Measurements from ENCODE around the gene TRPC4. TPM values are rescaled to one million over a fixed set of nuclear protein-coding genes. Genes with fewer than 3 reads are reported as not detected.
A peak's percentile ranks its signal among the peaks of the same experiment; 100 is the strongest.

TRPC4 gene
- total RNA-seq, 1 experiment from 2014 or later = 0.26 TPM

DNA sequence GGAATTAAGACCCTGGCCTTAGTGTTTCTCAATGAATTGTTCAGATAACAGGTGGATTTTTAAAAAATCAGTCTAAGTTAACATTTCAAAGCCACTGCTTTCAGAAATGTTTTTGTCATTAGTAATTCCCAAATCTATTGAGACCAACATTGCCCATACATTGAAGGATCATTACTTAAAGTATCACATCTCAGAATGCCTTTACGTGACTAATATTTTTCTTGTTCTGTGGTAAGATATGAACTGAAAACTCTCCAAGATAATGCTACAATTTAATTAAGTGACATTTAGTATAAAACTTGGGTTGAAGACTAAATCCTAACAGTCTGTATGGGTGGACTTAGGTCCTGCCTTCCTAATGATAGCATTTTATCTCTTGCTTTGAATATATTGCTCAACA, 211.6 kb downstream of the TRPC4 start:
- DNase-seq (ENCODE audit: low spot score) = peak; percentile 5

DNA sequence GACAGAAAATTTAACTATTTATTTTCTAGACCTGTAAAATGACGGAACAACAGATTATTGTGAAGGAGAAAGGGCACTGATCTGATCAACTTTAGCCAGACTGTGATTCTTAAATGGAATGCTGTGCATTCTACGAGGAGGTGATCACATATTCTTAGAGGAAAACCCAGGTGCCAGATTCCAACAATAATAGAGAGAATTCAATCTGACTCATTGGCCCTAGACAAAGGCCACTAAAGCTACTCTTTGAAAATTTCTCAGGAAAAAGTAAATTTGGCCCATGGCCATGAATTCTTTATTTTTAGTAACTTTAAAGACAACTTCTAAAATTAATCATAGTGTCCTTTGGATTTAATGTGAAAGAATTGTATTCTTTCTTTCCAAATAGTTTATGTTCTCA, 212.4 kb downstream of the TRPC4 start:
- DNase-seq (ENCODE audit: low spot score) = peak; percentile 85

DNA sequence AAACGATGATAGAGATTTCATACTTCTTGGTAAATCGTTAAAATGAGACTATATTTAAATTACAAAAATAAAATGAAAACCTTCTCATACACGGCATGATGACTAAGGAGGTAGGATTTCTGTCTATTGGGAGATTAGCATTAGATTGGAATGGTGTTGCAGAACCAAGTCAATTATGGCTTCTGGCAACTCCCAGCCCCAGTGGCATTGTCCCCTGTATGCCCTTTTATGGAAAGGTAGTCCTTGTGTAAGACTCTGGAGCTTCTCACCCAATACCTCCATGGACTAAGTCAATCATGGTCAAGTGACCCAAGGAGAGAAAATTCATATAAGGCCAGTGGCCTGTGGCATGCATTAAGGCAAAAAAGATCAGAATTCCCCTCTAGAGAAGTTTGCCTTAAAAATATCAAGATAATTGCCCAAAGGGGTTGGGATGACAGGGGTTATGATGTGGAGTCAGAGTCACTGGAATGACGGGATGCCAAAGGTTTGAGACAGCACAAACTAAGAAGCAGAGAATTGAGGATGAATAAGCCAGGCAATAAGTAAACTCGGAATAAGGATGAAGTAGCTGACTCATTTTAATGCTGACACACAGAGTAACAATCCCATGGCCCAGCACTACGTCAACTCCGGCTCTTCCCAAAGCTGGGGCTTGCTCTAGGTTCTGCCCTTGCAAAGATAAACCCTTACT, 213.2 kb downstream of the TRPC4 start:
- peak; percentile 97 for DNase-seq (ENCODE audit: low spot score)

DNA sequence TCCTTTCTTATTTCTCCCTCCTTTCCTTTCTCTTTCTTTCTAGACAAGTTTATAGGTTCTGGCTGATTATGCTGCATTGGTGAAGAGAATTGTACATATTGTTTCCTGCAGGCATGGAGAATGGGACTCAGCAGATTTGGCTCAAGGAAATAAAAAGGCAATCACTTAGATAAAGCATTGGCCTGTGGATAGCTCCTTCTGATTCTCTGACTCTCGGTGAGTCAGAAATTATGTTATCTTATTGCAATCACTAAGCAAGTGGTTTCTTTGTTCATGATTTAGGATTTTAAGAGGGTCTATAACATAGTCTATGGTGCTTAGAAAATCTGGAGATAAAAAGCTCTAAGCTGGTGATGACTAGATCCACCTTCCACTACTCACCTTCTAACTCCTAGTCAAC, 217.0 kb downstream of the TRPC4 start:
- DNase-seq (ENCODE audit: low spot score) = peak; percentile 31

DNA sequence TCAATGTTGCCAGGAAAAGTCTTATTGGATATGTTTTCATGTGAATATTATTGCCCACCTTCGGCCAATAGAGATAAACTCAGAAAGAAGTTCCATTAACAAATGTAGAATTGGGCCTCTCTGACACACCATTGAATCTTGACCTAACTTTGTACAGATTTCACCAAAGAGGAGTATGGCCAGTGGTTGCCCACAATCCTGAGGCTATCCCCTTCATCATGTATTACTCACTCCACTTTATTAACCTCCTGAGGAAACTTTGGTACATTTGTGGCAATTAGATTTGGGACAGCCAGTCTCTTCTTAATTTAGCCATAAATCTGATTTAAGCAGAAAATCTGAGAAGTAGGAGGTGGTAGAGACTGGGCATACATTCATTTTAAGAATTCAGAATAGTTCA, 217.7 kb downstream of the TRPC4 start:
- DNase-seq (ENCODE audit: low spot score) = peak; percentile 20

DNA sequence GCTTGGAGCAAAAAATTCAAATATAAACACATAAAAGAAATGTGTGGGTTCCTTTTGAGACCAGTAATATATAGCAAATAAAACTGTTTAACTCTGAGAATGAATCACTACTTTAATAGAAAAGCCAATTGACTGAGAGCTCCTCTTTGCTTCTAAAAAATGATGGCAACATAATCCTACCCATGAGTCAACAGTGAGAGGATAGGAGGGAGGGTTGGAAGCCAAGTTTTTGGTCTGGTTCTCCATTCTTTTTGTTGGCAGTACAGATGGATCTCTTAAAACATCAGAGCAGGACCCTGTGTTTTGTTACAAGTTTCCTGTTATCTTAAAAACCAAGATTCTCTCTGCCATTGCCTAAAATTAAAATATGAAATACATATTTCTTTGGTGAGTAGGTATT, 221.0 kb downstream of the TRPC4 start:
- DNase-seq (ENCODE audit: low spot score) = peak; percentile 49

DNA sequence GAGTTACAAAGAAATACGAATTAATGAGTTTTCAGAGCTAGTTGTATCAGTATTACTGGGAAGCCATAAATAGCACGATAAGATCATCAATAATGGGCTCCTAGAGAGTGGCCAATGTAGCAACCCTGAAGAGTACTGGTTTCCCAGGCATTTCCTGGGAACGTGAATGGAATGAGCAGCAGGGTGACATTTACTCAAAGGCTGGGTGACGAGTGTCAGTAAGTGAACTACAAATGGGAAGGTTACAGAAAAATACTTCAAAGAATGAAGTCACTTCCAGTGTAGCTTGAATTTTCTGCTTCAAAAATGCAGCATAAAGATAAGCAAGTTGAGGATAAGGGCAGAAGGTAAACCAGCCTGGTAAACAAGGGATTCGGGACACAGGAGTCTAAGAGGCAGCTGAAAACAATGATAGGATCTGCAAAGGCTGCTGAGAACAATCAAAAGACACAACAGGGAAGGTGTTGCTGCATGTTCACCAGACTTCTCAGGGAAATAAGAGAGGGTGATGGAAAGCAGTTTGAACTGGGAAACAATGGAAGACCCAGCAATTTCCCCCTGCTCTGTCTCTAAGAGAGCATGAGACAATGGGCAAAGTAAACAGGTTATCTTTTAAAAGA, 222.4 kb downstream of the TRPC4 start:
- no peak for DNase-seq (ENCODE audit: low spot score)

DNA sequence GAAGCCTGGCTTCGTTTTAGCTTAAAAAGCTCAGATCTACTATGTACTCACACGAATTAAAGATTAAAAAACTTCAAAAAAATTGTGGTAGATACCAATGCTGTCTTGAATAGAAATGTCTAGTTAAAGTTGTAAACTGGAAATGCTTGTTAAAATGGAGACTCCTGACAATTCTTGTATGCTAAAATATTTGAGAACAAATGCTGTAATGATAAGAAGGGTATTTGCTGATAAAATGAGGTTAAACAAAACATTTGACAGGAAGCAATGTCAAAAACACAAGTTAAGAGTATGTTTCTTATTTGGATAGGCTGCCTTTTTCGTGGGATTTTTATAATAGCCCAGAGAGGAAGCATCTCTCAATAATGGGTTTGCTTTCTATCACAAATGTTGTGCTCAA, 223.0 kb downstream of the TRPC4 start:
- no peak for DNase-seq (ENCODE audit: low spot score)

DNA sequence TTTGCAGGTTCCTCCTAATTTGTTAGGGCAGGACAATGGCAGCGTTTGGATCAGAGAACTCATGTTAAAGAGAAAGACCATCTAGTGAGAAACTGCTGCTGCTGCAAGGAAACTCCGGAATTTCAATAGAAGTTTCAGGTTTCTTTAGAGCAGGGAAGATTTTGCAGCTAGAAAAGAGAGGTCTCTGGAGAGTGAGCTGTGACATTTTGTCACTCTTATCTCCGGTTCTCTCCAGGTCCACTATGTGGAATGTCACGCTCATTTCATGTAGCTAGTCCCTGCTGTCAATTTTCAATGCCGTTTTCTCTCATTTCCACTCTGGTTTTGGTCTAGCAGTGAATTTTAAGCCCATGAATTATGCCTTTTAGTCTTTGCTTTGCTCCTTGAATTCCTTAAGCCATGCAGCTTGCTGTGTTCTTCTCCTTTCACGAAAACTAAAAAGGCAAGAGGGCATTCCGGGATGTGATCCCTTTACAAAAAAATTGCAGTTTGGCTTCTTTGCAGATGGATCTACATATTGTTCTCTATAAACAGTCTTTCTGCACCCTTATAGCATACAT, 224.3 kb downstream of the TRPC4 start:
- DNase-seq (ENCODE audit: low spot score) = no peak

DNA sequence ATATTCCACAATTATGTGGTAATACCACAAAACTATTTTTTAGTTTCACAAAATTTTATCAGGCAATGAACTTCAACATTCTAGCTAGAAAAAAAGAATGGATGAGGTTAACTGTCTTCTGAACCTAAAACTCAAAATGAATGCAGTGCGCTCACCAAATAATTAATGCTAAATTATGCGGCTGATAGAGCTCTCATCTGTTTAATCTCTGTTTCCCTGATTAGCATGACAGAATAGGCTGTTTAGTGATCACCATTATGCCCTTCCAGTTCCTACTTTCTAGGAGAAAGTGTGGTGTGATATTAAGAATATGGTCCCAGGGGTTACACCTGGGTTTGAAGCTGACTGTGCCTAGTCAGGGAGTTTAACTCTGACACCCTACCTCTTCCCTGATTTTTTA, 228.2 kb downstream of the TRPC4 start:
- DNase-seq (ENCODE audit: low spot score) = no peak

DNA sequence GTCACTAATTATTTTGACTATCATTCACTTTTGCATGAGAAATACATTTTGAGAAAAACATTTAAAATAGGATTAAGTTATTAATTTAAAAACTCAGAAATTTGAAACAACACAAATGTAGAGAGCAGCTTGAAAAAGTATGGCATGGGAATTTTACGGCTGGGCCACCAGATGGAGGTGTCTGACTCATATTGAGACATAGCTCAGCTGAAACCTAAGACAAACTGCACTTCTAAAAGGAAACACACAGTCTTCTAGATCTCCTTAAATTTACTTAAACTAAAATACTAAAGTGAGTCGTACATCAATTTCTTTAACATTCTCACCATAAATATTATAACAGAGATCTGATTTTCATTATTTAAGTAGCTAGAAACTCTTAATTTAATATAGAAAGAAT, 229.1 kb downstream of the TRPC4 start:
- DNase-seq (ENCODE audit: low spot score) = peak; percentile 71

DNA sequence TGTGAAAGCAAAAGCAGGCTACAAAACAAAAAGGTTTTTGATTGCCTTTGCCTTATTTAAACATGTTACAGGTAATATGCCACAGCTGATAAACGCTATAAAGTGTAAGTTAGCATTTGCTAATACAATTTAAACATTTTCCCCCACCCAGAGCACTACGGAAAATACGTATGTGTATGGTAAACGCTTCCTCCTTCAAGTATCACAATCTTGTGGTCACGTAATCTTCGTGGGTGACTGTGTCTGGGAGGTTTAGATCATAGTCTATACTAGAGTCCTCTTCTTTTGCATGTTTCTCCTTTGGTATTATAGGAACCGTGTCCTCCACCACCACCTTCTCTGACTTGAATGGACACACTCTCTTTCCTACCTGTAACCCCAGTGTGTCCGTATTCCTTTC, 232.9 kb downstream of the TRPC4 start:
- DNase-seq (ENCODE audit: low spot score) = no peak

DNA sequence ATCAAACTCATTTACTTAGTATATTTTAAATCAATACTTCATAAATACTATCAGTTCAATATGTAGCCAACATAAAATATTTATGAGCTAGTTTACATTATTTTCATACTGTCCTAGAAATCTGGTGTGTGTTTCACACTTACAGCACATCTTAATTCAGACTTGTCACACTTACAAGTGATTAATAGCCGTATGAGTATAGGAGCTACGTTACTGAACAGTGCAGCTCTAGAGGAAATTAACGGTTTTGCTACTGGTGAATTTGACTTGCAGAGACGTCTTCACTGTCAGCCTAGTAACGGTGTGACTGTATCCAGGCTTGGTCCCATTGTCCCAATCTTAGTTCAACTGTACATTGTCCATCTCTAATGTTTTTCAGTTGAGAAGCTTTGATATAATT, 237.3 kb downstream of the TRPC4 start:
- DNase-seq (ENCODE audit: low spot score) = no peak

DNA sequence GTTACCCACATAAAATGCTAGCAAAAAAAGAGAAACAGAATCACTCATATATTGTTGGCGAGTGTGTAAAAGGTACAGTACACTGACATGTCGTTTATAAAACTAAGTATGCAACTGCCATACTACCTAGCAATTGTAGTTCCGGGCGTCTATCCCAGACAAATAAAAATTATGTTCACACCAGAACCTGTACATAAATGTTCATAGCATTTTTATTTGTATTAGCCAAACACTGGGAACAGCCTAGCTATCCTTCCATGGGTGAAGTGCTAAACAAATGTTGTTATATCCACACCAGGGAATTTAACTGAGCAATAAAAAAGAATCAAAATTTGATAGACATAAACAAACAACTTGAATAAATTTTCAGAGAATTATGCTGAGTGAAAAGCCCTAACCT, 242.1 kb downstream of the TRPC4 start:
- no peak for DNase-seq (ENCODE audit: low spot score)

DNA sequence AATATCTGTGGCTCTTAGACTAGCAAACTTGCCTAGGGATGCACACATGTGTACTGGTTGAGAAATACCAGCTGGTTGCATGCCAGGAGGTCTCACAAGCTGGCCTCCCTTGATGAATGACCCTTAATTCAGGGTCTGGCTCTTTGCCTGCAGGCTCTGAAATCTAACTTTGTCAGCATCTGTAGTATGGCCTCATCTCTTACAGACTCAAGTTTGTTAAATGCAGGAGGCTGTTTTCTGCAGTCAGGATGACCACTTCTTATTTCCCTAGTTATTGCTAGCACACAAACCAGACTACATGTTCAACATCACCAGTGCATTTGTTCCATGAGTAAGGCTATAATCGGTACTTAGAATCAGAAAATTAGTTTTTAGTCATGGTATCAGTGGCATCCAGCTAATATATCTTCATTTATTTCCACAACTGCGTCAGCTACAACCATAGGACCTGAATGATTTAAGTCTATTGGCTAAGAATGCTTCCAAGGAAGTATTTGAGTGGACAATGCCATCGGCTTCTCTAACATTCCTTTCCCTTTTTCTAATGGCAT, 247.7 kb downstream of the TRPC4 start:
- DNase-seq (ENCODE audit: low spot score) = peak; percentile 18

DNA sequence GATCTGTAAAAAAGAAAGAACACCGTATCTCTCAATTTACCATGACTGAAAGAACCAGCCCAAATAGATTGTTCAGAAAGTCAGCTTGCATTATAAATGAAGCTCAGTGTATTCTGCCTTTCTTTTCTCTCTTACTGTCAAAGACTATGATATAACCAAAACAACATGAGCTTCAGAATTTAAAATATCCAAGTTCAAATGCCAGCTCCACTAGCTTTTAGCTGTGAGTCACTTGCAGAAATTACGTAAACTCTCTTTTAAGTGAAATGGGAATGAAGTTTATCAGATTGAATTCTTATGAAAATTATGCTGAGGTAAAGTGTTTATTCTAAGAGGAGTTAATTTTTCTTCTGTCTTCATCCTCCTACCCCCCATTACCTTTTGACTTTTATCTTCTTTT, 251.0 kb downstream of the TRPC4 start:
- peak; percentile 54 for DNase-seq (ENCODE audit: low spot score)

DNA sequence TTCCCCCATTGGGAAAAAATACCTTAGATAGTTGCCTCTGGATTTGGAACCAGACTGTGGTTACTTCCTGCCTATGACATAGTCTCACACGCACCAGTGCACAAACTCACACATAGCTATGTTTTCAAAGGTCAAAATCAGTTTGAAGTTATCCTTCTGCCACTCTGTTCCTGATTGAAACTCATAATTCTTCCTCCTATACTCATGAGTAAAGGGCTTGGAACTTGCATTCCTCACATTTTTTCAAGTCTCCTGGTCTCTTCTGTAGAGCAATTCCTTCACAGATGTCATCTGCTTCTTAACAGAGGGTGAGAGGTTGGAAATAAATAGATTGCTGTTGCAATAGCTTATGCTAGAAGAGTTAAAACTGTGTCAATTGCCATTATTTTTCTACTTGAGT, 252.4 kb downstream of the TRPC4 start:
- peak; percentile 92 for DNase-seq (ENCODE audit: low spot score)

DNA sequence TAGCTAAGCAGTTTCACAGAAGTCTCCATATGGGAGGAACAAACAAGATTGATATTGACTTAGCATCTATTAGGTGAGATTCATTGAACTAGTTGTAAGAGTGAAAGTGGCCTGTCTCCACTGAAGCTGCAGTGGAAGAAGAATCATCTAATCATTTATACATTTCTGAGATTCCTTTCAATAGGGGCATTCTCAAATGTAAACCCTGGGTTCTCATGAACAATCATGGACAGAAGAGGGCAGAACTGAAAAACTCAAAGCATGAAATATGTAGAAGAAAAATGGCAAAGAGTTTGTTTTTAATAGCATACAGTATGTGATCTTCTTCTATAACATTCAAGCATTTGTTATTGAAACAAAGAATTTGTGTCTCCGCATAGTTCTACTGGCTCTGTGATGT, 253.4 kb downstream of the TRPC4 start:
- peak; percentile 5 for DNase-seq (ENCODE audit: low spot score)

DNA sequence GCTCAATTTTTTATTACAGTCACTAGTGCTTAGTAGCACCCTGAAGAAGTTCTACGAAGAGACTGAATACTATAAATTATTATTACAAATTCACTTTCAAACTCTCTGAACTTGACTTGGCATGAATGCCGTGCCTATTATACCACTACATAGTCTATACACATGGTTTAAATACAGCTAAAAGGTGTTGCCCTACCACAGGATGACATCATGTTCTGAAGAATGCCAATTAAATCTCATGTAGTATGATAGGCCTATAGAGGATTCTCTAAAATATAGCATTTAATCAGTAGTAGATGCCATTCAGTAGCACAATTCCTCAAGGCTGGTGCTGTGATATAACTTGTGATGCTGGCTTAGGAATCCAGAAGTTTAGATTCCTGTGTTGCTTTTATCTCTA, 254.3 kb downstream of the TRPC4 start:
- peak; percentile 23 for DNase-seq (ENCODE audit: low spot score)

DNA sequence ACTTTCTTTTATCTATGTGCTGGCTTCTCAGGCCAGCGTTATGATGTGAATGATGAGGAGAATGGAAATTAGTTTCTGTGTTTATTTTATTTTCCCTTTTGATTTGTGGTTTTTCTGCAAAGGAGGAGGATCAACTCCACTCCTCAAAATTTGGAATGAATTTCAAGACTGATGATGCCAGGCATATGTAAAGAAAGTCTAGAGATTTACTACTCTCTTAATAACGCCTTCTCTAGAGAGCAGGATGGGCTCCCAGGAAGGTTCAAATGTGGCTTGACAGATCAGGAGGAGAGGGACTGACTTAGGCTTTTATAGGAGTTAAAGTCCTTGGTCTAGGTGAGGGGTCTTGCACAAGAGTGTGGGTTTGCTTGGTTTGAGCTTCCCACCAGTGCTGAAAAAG, 255.9 kb downstream of the TRPC4 start:
- DNase-seq (ENCODE audit: low spot score) = no peak

DNA sequence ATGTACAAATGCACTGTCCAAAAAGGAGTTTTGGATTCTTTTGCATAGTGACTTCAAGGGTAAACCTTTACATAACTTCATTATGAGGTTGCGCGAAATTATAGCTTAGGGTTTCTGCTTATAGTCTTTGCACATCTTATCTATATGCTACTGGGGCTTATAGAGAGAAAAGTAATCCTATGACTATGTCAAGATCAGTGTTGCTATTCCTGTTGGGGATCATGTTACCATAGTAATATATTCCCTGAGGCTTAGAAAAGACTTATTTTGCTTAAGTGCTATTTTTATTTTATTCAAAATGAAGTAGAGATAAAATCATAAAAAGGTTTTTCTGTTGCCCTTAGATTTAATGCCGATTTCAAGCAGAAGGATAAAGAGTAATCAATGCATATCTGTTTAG, 256.3 kb downstream of the TRPC4 start:
- DNase-seq (ENCODE audit: low spot score) = no peak

DNA sequence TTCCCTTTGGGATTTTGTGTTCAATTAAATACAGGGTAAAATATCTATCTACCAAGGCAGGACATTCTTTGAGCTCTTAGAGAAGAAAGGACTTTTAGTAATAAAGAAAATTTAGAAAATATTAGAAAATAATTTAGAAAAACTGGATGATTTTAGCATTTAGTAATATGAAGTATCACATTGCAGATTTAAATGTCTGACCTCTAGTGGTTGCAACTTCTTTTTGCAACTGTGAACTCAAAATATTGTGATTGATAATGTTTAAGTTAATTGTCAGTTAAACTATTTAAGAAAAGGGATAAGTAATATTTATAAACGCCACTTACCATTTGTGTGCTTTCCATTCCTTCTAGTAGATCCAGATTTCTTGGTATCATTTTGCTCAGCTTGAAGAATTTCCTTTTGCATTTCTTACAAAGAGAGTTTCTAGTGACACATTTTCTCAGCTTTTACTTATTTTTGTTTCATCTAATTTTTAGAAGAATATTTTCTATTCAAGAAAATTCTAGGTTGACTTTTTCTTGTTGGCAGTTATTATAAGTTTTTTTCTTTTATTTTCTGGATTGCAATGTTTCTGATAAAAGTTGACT, 260.7 kb downstream of the TRPC4 start:
- no peak for DNase-seq (ENCODE audit: low spot score)

All from A172 (cell line).